ENCODE data around the gene IP6K1. TPM values are rescaled to one million over a fixed set of nuclear protein-coding genes. Genes with fewer than 3 reads are reported as not detected.

IP6K1 gene
- total and polyA plus RNA-seq, 2 experiments from 2014 or later: 10.7 to 35.5 TPM

DNA sequence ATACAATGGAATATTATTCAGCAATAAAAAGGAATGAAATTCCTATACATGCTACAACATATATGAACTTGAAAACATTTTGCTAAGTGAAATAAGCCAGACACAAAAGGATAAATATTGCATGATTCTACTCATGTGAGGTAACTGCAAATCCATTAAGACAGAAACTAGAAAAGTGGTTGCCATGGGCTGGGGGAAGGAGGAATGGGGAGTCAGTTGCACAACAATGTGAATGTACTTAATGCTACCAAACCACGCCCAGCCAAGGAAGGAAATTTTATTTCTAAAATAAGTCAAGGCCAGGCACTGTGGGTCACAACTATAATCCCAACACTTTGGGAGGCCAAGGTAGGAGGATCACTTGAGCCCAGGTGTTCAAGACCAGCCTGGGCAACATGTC, 52.8 kb downstream of the IP6K1 start (continued):
- TF ChIP-seq, protein P1, sequence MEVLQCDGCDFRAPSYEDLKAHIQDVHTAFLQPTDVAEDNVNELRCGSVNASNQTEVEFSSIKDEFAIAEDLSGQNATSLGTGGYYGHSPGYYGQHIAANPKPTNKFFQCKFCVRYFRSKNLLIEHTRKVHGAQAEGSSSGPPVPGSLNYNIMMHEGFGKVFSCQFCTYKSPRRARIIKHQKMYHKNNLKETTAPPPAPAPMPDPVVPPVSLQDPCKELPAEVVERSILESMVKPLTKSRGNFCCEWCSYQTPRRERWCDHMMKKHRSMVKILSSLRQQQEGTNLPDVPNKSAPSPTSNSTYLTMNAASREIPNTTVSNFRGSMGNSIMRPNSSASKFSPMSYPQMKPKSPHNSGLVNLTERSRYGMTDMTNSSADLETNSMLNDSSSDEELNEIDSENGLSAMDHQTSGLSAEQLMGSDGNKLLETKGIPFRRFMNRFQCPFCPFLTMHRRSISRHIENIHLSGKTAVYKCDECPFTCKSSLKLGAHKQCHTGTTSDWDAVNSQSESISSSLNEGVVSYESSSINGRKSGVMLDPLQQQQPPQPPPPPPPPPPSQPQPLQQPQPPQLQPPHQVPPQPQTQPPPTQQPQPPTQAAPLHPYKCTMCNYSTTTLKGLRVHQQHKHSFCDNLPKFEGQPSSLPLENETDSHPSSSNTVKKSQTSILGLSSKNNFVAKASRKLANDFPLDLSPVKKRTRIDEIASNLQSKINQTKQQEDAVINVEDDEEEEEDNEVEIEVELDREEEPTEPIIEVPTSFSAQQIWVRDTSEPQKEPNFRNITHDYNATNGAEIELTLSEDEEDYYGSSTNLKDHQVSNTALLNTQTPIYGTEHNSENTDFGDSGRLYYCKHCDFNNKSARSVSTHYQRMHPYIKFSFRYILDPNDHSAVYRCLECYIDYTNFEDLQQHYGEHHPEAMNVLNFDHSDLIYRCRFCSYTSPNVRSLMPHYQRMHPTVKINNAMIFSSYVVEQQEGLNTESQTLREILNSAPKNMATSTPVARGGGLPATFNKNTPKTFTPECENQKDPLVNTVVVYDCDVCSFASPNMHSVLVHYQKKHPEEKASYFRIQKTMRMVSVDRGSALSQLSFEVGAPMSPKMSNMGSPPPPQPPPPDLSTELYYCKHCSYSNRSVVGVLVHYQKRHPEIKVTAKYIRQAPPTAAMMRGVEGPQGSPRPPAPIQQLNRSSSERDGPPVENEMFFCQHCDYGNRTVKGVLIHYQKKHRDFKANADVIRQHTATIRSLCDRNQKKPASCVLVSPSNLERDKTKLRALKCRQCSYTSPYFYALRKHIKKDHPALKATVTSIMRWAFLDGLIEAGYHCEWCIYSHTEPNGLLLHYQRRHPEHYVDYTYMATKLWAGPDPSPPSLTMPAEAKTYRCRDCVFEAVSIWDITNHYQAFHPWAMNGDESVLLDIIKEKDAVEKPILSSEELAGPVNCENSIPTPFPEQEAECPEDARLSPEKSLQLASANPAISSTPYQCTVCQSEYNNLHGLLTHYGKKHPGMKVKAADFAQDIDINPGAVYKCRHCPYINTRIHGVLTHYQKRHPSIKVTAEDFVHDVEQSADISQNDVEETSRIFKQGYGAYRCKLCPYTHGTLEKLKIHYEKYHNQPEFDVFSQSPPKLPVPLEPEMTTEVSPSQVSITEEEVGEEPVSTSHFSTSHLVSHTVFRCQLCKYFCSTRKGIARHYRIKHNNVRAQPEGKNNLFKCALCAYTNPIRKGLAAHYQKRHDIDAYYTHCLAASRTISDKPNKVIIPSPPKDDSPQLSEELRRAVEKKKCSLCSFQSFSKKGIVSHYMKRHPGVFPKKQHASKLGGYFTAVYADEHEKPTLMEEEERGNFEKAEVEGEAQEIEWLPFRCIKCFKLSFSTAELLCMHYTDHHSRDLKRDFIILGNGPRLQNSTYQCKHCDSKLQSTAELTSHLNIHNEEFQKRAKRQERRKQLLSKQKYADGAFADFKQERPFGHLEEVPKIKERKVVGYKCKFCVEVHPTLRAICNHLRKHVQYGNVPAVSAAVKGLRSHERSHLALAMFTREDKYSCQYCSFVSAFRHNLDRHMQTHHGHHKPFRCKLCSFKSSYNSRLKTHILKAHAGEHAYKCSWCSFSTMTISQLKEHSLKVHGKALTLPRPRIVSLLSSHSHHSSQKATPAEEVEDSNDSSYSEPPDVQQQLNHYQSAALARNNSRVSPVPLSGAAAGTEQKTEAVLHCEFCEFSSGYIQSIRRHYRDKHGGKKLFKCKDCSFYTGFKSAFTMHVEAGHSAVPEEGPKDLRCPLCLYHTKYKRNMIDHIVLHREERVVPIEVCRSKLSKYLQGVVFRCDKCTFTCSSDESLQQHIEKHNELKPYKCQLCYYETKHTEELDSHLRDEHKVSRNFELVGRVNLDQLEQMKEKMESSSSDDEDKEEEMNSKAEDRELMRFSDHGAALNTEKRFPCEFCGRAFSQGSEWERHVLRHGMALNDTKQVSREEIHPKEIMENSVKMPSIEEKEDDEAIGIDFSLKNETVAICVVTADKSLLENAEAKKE (CRISPR knock-in tag; IDR thresholded peaks at IDR 0.05): no peak
- TF ChIP-seq, protein P2, sequence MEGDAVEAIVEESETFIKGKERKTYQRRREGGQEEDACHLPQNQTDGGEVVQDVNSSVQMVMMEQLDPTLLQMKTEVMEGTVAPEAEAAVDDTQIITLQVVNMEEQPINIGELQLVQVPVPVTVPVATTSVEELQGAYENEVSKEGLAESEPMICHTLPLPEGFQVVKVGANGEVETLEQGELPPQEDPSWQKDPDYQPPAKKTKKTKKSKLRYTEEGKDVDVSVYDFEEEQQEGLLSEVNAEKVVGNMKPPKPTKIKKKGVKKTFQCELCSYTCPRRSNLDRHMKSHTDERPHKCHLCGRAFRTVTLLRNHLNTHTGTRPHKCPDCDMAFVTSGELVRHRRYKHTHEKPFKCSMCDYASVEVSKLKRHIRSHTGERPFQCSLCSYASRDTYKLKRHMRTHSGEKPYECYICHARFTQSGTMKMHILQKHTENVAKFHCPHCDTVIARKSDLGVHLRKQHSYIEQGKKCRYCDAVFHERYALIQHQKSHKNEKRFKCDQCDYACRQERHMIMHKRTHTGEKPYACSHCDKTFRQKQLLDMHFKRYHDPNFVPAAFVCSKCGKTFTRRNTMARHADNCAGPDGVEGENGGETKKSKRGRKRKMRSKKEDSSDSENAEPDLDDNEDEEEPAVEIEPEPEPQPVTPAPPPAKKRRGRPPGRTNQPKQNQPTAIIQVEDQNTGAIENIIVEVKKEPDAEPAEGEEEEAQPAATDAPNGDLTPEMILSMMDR (conservative IDR thresholded peaks at IDR 0.05; ENCODE audit: low read depth in 2 of 2): no peak
- TF ChIP-seq STAT1 (IDR thresholded peaks at IDR 0.05; ENCODE audit: unreplicated experiment): no peak
- no peak for TF ChIP-seq ZNF114 (CRISPR knock-in tag; IDR thresholded peaks at IDR 0.05)
- TF ChIP-seq, protein P3, sequence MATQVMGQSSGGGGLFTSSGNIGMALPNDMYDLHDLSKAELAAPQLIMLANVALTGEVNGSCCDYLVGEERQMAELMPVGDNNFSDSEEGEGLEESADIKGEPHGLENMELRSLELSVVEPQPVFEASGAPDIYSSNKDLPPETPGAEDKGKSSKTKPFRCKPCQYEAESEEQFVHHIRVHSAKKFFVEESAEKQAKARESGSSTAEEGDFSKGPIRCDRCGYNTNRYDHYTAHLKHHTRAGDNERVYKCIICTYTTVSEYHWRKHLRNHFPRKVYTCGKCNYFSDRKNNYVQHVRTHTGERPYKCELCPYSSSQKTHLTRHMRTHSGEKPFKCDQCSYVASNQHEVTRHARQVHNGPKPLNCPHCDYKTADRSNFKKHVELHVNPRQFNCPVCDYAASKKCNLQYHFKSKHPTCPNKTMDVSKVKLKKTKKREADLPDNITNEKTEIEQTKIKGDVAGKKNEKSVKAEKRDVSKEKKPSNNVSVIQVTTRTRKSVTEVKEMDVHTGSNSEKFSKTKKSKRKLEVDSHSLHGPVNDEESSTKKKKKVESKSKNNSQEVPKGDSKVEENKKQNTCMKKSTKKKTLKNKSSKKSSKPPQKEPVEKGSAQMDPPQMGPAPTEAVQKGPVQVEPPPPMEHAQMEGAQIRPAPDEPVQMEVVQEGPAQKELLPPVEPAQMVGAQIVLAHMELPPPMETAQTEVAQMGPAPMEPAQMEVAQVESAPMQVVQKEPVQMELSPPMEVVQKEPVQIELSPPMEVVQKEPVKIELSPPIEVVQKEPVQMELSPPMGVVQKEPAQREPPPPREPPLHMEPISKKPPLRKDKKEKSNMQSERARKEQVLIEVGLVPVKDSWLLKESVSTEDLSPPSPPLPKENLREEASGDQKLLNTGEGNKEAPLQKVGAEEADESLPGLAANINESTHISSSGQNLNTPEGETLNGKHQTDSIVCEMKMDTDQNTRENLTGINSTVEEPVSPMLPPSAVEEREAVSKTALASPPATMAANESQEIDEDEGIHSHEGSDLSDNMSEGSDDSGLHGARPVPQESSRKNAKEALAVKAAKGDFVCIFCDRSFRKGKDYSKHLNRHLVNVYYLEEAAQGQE (IDR thresholded peaks at IDR 0.05; ENCODE audit: unreplicated experiment): no peak

Measured in GM23338 (cell line).